ENCODE results near the gene ATG14.

The ATG14 gene

DNA sequence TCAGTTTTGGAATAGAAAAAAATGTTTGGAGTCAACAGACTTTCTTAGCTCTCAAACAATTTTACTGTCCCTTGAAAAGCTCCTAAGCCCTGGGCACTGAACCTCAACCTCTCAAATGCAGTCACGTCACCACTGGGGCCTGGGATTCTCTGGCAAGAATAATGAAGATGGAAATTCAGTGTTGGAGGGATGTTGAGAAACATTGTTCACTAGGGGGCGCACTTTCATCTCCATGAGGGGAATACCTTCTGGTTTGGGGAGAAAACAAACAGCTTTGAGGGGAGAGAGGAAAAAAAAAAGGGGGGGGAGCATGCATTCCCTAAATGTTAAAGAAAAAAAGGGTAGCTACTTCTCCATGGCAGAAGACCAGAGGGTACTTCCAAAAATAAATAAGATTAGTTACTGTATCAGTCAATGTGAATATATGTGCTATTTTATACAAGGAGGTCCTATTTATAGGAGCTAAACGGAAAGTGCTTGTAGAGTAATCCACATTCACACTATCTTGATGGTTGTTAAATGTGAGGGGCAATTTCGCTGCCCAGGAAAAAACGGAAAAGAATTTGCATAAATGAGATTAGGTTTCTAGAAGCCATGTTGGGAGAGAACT lies 34.6 kb upstream of the ATG14 start:
- H3K4me3 ChIP-seq (ENCODE audit: control insufficient read depth, low read depth, low read length), result no peak overlapping the region
- DNase-seq (ENCODE audit: low read depth), result peak; percentile 38
- TF ChIP-seq, protein P1, sequence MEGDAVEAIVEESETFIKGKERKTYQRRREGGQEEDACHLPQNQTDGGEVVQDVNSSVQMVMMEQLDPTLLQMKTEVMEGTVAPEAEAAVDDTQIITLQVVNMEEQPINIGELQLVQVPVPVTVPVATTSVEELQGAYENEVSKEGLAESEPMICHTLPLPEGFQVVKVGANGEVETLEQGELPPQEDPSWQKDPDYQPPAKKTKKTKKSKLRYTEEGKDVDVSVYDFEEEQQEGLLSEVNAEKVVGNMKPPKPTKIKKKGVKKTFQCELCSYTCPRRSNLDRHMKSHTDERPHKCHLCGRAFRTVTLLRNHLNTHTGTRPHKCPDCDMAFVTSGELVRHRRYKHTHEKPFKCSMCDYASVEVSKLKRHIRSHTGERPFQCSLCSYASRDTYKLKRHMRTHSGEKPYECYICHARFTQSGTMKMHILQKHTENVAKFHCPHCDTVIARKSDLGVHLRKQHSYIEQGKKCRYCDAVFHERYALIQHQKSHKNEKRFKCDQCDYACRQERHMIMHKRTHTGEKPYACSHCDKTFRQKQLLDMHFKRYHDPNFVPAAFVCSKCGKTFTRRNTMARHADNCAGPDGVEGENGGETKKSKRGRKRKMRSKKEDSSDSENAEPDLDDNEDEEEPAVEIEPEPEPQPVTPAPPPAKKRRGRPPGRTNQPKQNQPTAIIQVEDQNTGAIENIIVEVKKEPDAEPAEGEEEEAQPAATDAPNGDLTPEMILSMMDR (IDR thresholded peaks at IDR 0.05; ENCODE audit: control insufficient read depth, insufficient read depth, low read depth, low read length, missing control alignments), result peak; percentile 74

DNA sequence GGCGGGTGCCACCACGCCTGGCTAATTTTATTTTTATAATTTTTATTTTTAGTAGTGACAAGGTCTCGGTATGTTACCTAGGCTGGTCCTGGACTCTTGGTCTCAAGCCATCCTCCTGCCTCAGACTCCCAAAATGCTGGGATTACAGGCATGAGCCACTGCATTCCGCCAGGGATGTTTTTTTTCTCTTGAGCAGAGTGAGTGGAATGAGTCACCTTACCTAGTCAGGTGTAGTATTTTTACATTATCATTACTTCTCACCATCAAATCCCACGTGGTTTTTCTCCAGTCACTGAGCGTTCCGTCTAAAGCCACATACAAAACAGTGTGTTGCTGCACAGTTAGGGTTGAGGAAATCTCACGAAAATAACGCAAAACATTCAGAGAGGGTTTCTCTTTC lies 29.7 kb upstream of the ATG14 start:
- H3K4me3 ChIP-seq (ENCODE audit: control insufficient read depth, low read depth, low read length), result no peak overlapping the region
- DNase-seq (ENCODE audit: low read depth), result no peak
- TF ChIP-seq, protein P1 (IDR thresholded peaks at IDR 0.05; ENCODE audit: control insufficient read depth, insufficient read depth, low read depth, low read length, missing control alignments), result no peak

DNA sequence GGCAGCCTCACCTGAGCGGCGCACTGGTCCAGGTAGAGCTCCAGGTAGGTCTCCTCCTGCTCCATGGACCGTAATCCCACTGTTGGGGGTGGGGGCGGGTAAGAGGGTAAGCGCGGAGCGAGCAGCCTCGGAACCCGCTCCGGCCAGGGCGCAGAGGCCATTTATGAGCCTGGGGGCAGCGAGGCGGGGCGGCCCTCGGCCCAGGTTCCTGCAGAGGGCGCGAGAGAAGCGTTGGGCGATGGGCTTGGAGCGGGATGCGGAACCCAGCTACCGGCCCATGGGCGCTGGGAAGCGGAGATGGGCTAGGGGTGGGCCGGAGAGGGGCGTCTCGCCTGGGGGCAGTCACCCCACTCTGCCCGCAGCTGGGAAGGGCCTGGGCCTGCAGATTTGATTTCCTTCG lies 28.8 kb upstream of the ATG14 start, which contains the start of gene TBPL2:
TSS of gene TBPL2 (minus strand) at position 232 of the 400 bp plus-strand sequence. CDS start at position 65, 167 bp downstream.
- DNase-seq (ENCODE audit: low read depth), result no peak
- H3K4me3 ChIP-seq (ENCODE audit: control insufficient read depth, low read depth, low read length), result no peak within 1 kb of the TSS
- TF ChIP-seq, protein P1 (IDR thresholded peaks at IDR 0.05; ENCODE audit: control insufficient read depth, insufficient read depth, low read depth, low read length, missing control alignments), result no peak

DNA sequence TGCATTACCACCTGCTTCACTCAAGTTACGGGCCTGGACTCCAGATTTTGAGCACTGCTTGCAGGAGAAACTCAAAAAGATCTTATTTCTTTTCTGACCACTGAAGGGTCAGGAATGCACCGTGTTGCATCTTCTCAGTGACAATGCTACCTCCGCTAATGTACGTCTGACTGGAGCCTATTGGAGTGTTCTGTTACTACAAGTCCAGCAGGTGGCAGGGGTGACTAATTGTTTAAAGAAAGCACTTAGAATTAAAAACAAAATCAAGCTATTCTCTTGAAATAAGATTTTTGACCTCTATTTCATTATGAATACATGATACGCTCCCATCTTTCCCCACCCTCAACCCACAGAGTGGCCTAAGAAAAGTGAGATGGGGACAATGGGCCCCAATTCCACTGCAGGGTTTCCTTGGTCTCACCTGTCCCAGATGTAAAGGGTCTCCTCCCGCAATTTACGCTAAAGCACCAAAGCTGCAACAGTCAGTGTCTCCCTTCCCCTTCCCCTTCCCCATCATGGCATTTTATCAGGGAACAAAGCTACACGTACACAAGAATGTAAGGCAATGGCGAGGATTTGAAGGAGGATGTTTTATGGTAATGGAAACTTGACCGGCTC lies 26.5 kb upstream of the ATG14 start:
- H3K4me3 ChIP-seq (ENCODE audit: control insufficient read depth, low read depth, low read length), result no peak overlapping the region
- TF ChIP-seq, protein P1 (IDR thresholded peaks at IDR 0.05; ENCODE audit: control insufficient read depth, insufficient read depth, low read depth, low read length, missing control alignments), result peak; percentile 61
- peak; percentile 29 for DNase-seq (ENCODE audit: low read depth)

DNA sequence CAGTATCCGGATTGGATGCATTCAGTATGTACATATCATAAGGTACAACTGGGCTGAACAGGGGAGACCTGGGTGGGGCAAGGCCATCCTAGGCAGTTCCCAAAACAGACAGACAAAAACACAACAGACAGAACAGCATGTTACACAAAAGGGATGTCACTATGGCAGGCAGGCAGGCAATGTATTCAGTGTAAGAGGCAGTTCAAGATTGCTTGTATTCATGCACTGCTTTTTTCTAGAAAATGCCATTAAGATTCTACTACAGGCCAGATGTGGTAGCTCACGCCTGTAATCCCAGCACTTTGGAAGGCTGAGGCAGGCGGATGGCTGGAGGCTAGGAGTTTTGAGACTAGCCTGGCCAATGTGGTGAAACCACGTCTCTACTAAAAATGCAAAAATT lies 25.3 kb upstream of the ATG14 start:
- TF ChIP-seq, protein P1 (IDR thresholded peaks at IDR 0.05; ENCODE audit: control insufficient read depth, insufficient read depth, low read depth, low read length, missing control alignments), result no peak
- DNase-seq (ENCODE audit: low read depth), result no peak
- no peak overlapping the region for H3K4me3 ChIP-seq (ENCODE audit: control insufficient read depth, low read depth, low read length)

DNA sequence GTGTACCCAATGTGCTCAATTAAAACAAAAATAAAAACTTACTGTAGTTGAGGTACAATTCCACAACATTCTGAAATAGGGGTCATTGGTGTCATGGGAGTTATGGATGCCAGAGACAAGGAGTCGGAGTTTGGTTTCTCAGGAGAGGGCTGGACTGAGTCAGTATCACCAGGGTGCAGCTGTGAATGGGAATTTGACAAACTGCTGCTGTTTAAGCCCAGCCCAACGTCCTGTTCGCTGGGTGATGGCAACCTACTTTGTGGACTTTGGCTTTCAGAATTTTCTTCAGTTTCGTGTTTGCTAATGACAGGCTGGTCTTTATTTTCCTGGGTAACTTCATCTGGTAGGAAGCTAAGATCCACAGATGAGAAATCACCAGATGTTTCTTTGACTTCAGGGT lies 24.9 kb upstream of the ATG14 start:
- TF ChIP-seq, protein P1 (IDR thresholded peaks at IDR 0.05; ENCODE audit: control insufficient read depth, insufficient read depth, low read depth, low read length, missing control alignments), result no peak
- no peak overlapping the region for H3K4me3 ChIP-seq (ENCODE audit: control insufficient read depth, low read depth, low read length)
- no peak for DNase-seq (ENCODE audit: low read depth)
